HG03196 (cell line): ENCODE data around the gene CD247.
A peak's percentile ranks its signal among the peaks of the same experiment; 100 is the strongest.

Source experiments
- ATAC-seq: cut with Tn5 transposase; IDR thresholded peaks from one replicate; pipeline ENCODE4 v1.9.1; 2021; ENCODE audit not compliant: unreplicated experiment

Gene CD247

GRCh38 chr1:167463875-167464575, 54.3 kb downstream of the CD247 start:
- no peak for ATAC-seq

- no peak for ATAC-seq
Measured at GRCh38 chr1:167463080-167463479, 55.2 kb downstream of the CD247 start.

GRCh38 chr1:167462341-167462740, 56.0 kb downstream of the CD247 start:
- ATAC-seq = no peak

- no peak for ATAC-seq
Measured at GRCh38 chr1:167460836-167461235, 57.5 kb downstream of the CD247 start.

GRCh38 chr1:167457936-167458584, 60.3 kb downstream of the CD247 start:
- no peak for ATAC-seq

- ATAC-seq = no peak
Measured at GRCh38 chr1:167456926-167457325, 61.4 kb downstream of the CD247 start.

GRCh38 chr1:167456524-167456923, 61.8 kb downstream of the CD247 start:
- no peak for ATAC-seq

GRCh38 chr1:167455786-167456446, 62.4 kb downstream of the CD247 start:
- ATAC-seq = peak; percentile 36

GRCh38 chr1:167454894-167455785, 63.2 kb downstream of the CD247 start:
- ATAC-seq = peak; percentile 57

- ATAC-seq = no peak
Measured at GRCh38 chr1:167454304-167454893, 63.9 kb downstream of the CD247 start.

GRCh38 chr1:167453123-167453522, 65.2 kb downstream of the CD247 start:
- ATAC-seq = no peak

GRCh38 chr1:167452483-167452882, 65.8 kb downstream of the CD247 start:
- ATAC-seq = no peak

GRCh38 chr1:167450843-167451242, 67.5 kb downstream of the CD247 start:
- no peak for ATAC-seq

GRCh38 chr1:167447521-167448136, 70.7 kb downstream of the CD247 start:
- ATAC-seq = peak; percentile 63

- no peak for ATAC-seq
Measured at GRCh38 chr1:167446966-167447365, 71.4 kb downstream of the CD247 start.

GRCh38 chr1:167443757-167444156, 74.6 kb downstream of the CD247 start:
- ATAC-seq = no peak

GRCh38 chr1:167442854-167443565, 75.3 kb downstream of the CD247 start:
- no peak for ATAC-seq

- peak; percentile 67 for ATAC-seq
Measured at GRCh38 chr1:167442142-167442848, 76.0 kb downstream of the CD247 start.

- no peak for ATAC-seq
Measured at GRCh38 chr1:167441222-167441621, 77.1 kb downstream of the CD247 start.
